HUES64 (cell line): ENCODE data around the gene MED12L.
A peak's percentile ranks its signal among the peaks of the same experiment; 100 is the strongest.

Experiments
- H3K27ac ChIP-seq: 2 replicates; pipeline ENCODE4 v1.7.0; 2013; ENCODE audit warnings: low read depth, low read length, inconsistent platforms
- H3K27me3 ChIP-seq: 2 replicates; pipeline ENCODE4 v1.6.1; 2013; ENCODE audit warnings: mild to moderate bottlenecking, low read length; ENCODE audit not compliant: insufficient read depth
- H3K36me3 ChIP-seq: 2 replicates; pipeline ENCODE4 v1.6.1; 2013; ENCODE audit warnings: mild to moderate bottlenecking, low read length; ENCODE audit not compliant: insufficient read depth
- H3K4me1 ChIP-seq: 2 replicates; pipeline ENCODE4 v1.6.1; 2013; ENCODE audit warnings: mild to moderate bottlenecking, low read length, moderate library complexity; ENCODE audit not compliant: insufficient read depth
- H3K4me3 ChIP-seq: 2 replicates; pipeline ENCODE4 v1.5.1; 2013; ENCODE audit warnings: mild to moderate bottlenecking, low read length, moderate library complexity
- H3K9ac ChIP-seq: 2 replicates; pipeline ENCODE4 v1.6.1; 2013; ENCODE audit warnings: mild to moderate bottlenecking, low read depth, low read length
- H3K9me3 ChIP-seq: 2 replicates; pipeline ENCODE4 v1.6.1; 2013; ENCODE audit warnings: low read depth, low read length; ENCODE audit not compliant: insufficient read depth
- WGBS: fragments of 150-250, 120-280 bp; methylation state at CpG from one replicate; pipeline ENCODE4 v1.1.7; 2013; ENCODE audit warnings: missing lambda C conversion rate; 5-methylcytosine and 5-hydroxymethylcytosine counted together

The MED12L gene

DNA sequence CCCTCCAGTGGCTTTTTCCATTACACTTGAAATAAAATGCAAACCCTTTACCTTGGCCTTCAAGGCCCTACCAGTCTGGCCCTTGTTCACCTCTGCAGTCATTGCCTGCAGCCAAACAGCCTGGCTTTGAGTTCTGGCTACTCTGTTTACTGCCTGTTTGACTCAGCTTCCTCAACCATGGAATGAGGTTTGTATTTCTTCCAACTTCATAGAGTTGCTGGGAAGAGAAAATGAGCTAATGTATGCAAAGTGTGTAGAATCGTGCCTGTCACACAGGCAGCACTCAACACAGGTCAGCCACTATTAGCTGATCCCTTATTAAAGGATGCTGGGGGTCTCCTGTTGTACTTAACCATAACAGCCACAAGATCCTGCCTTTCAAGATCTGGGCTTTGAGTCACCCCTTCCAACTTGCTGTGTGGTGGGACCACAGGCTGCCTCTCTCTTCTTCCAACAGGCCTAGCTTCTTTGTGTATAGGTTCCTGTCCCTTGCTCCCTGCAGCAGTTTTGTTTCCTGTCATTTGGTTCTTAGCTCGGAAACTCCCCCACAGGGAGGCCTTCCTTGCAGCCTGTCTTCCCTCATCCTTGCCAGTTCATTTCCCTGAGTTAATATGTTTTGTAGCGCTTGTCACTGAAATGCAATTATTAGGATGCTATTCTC, 6.4 kb downstream of the MED12L start:
- Histone ChIP-seq H3K4me1 (peaks cover 34% of the 10 kb centered on the region), H3K36me3 (0 out of 2 replicates have a peak, but pooled peaks cover 2% of the 10 kb centered on the region), H3K27ac (no peak overlapping the region), H3K4me3 (no peak overlapping the region), H3K27me3 (peaks cover 11% of the 10 kb centered on the region), H3K9ac (no peak overlapping the region), H3K9me3 (no peaks in the 10 kb centered on the region)
- WGBS: 86% methylated on average over 3 of the region's 3 CpGs

DNA sequence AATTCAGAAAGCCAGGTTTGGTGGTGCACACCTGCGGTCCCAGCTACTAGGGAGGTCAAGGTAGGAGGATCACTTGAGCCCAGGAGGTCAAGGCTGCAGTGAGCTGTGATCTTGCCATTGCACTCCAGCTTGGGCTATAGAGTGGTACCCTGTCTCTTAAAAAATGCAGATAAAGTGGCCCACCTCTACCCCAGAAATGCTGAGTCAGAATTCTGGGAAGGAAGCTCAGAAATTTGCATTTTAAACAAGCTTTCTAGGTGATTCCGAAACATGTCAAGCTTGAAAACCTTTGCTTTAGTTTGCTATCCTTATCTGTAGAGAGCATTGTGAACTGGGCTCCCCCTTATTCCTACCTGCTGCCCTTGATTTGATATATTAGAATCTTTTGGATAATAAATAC, 7.7 kb downstream of the MED12L start:
- H3K4me3 ChIP-seq: no peak overlapping the region
- H3K27ac ChIP-seq: no peak overlapping the region
- H3K9me3 ChIP-seq: no peaks in the 10 kb centered on the region
- 0 out of 2 replicates have a peak, but pooled peaks cover 2% of the 10 kb centered on the region for H3K36me3 ChIP-seq
- WGBS: 93% methylated on average over 2 of the region's 2 CpGs
- H3K4me1 ChIP-seq: peaks cover 27% of the 10 kb centered on the region
- peaks cover 1% of the 10 kb centered on the region; the same call in 1 of the 2 replicates for H3K27me3 ChIP-seq
- no peak overlapping the region for H3K9ac ChIP-seq

DNA sequence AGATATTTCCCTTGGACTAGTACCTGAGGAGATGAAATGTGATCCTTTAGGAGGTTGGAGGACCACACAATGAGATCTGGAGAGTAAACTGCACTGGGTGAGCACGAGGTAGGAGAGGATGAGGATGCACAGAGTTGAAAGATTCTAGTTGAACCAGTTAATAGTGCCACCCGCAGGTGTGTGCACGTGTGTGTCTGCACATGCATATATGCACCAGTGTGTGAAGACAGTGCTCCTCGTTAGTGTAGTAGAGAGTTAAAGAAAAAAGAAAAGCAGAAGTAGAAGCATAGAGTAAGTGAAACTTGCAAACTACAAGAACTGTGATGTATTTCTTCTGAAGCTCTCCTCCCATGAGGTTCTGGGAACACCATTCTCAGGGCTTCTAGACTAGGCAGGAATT, 8.4 kb downstream of the MED12L start:
- Histone ChIP-seq H3K27ac (no peak overlapping the region), H3K9me3 (no peaks in the 10 kb centered on the region), H3K4me1 (peaks cover 19% of the 10 kb centered on the region), H3K36me3 (0 out of 2 replicates have a peak, but pooled peaks cover under 1% of the 10 kb centered on the region), H3K27me3 (no peaks in the 10 kb centered on the region), H3K9ac (no peak overlapping the region), H3K4me3 (no peak overlapping the region)
- WGBS: 81% methylated on average over 4 of the region's 4 CpGs

DNA sequence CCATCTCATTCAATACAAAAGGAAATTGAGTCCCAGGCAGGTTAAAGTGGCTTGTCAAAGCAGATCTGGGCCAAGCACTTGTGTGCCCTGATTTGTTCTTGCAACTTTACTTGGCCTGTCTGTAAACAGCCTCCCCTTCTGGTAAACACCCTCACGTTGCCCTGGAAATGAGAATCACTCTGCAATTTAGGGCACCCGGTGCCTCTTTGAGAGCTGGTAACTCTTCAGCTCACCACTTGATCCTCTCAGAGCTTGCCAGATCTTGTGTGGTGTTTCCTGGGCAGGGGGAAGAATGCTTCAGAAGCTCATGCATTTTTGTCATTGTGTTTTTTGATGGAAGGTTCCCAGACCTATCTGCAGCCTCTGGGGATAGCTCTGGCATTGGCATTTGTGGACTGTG, 11.3 kb downstream of the MED12L start:
- 78% methylated on average over 2 of the region's 2 CpGs for WGBS
- Histone ChIP-seq H3K9ac (no peak overlapping the region), H3K36me3 (no peaks in the 10 kb centered on the region), H3K4me1 (peaks cover 16% of the 10 kb centered on the region), H3K27me3 (no peaks in the 10 kb centered on the region), H3K27ac (no peak overlapping the region), H3K9me3 (no peaks in the 10 kb centered on the region), H3K4me3 (no peak overlapping the region)

DNA sequence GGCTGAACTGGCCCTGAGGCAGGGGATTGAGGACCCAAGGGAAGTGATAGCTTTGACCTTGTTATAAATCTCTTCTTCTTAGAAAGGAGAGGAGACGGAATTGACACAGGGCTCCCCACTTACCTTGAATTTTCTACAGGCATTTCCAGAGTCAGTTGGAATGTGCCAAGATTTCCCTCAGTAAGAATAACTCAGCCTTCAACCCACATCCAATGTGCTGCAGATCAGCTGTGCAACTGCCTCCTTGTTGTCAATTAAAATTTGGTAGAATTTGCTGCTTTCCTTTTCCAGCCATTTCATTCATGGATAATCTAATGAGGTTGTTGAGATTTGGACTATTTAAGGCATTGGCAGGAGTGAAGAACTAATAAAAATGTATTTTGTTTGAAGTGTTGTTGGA, 14.6 kb downstream of the MED12L start:
- peaks cover 19% of the 10 kb centered on the region for H3K4me1 ChIP-seq
- 75% methylated on average over 1 of the region's 1 CpG for WGBS
- no peaks in the 10 kb centered on the region for H3K9me3 ChIP-seq
- no peak overlapping the region for H3K9ac ChIP-seq
- H3K4me3 ChIP-seq: no peak overlapping the region
- no peak overlapping the region for H3K27ac ChIP-seq
- H3K27me3 ChIP-seq: no peaks in the 10 kb centered on the region
- H3K36me3 ChIP-seq: no peaks in the 10 kb centered on the region

DNA sequence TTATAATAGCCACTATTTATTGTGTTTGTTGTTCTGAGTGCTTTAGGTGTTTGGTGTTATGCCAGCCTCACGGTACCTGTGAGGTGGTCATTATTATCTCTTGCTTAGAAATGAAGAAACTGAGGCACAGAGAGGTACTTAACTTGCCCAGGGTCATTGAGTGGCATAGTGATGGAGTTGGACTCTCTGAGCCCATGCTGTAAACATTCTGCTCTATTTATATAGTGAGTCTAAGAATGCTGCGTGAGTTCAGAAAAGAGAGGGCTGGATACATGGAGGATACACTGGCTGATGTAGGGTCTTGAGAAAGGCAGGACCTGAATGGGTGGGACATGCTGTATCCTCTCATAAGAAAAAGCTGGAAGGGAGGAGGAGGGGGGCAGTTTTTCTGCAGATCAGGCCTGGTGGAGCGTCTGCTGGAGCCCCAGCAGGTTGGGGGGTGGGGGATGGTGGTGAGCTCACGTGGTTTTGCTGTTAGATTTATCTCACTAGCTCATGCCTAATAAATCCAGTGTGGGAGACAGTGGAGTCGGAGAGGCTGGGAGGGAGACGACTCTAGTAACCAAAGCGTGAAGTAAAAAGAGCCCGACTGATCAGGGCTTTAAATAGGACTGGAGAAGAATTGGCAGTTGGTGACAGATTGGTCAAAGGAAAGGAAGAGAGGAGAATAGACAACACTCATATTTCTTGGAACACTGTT, 16.0 kb downstream of the MED12L start:
- no peaks in the 10 kb centered on the region for H3K36me3 ChIP-seq
- no peaks in the 10 kb centered on the region for H3K27me3 ChIP-seq
- no peak overlapping the region for H3K4me3 ChIP-seq
- no peaks in the 10 kb centered on the region for H3K9me3 ChIP-seq
- peaks cover 20% of the 10 kb centered on the region for H3K4me1 ChIP-seq
- no peak overlapping the region for H3K9ac ChIP-seq
- 85% methylated on average over 8 of the region's 8 CpGs for WGBS
- H3K27ac ChIP-seq: no peak overlapping the region

DNA sequence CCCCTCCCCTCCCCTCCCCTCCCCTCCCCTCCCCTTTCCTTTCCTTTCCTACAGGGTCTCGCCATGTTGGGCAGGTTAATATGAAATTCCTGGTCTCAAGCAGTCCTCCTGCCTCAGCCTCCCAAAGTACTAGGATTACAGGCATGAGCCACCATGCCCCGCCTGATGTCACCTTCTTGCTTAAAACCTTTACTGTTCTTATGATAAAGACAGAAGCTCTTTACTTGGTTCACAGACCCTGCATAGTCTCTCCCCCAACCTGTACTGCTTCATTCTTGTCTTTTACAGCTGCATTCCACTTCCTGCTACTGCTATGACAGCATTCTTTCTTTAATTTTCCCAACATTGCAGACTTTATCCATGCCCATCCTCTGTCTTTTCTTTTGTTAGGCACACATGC, 20.8 kb downstream of the MED12L start:
- no peak overlapping the region for H3K4me3 ChIP-seq
- 95% methylated on average over 2 of the region's 2 CpGs for WGBS

DNA sequence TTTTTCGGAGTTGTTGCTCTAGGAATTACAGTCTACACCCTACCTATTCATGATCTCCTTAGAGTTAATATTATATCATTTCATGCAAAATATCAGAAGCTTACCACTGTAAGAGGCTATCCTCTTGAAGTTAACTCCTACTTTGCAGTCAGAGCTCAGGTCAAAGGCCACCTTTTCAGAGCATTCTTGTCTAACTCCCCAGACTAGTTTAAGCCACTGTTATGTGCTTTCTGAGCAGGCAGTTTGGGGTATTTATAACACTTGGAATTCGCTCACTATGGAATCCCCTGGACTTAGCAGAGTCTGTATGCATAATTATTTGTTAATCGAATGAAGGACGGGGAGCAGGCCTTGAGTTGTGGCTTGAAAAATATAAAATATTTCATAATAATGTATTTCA, 21.7 kb downstream of the MED12L start:
- H3K4me1 ChIP-seq: peaks cover 45% of the 10 kb centered on the region
- H3K4me3 ChIP-seq: no peak overlapping the region; the same call in 1 of the 2 replicates
- H3K9me3 ChIP-seq: no peaks in the 10 kb centered on the region
- H3K36me3 ChIP-seq: no peaks in the 10 kb centered on the region
- H3K27me3 ChIP-seq: no peaks in the 10 kb centered on the region
- H3K27ac ChIP-seq: peak overlapping the region; percentile 7; the same call in 1 of the 2 replicates
- H3K9ac ChIP-seq: peak overlapping the region; percentile 18; the same call in 1 of the 2 replicates
- 89% methylated on average over 3 of the region's 4 CpGs for WGBS

More for the DNA sequence above, 20.8 kb downstream of the MED12L start:
- Histone ChIP-seq H3K27ac (no peak overlapping the region), H3K36me3 (no peaks in the 10 kb centered on the region), H3K9ac (no peak overlapping the region), H3K27me3 (no peaks in the 10 kb centered on the region), H3K9me3 (no peaks in the 10 kb centered on the region), H3K4me1 (peaks cover 49% of the 10 kb centered on the region)

DNA sequence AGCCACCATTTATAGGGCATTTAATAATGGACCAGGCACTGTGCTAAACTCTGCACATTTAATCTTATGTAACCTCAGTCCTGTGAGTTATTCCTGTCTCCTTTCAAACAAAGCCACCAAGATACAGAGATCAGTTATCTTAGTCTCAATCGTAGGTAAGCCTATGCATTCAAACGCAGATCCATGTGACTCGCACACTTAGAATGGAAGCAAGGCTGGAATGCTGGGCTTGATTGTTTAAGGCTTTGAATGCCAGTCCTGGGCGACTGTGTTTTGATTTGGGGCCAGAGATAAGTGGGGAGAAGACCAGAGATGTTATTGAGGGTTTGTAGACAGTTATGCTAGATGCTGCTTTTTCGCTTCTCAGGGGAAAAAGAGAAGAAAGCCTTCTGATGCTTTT, 22.2 kb downstream of the MED12L start:
- H3K9ac ChIP-seq: peak overlapping the region; percentile 18; the same call in 1 of the 2 replicates
- H3K27me3 ChIP-seq: no peaks in the 10 kb centered on the region
- WGBS: 51% methylated on average over 5 of the region's 5 CpGs
- no peak overlapping the region; the same call in 1 of the 2 replicates for H3K4me3 ChIP-seq
- H3K27ac ChIP-seq: no peak overlapping the region; the same call in 1 of the 2 replicates
- H3K36me3 ChIP-seq: no peaks in the 10 kb centered on the region
- no peaks in the 10 kb centered on the region for H3K9me3 ChIP-seq
- H3K4me1 ChIP-seq: peaks cover 45% of the 10 kb centered on the region

DNA sequence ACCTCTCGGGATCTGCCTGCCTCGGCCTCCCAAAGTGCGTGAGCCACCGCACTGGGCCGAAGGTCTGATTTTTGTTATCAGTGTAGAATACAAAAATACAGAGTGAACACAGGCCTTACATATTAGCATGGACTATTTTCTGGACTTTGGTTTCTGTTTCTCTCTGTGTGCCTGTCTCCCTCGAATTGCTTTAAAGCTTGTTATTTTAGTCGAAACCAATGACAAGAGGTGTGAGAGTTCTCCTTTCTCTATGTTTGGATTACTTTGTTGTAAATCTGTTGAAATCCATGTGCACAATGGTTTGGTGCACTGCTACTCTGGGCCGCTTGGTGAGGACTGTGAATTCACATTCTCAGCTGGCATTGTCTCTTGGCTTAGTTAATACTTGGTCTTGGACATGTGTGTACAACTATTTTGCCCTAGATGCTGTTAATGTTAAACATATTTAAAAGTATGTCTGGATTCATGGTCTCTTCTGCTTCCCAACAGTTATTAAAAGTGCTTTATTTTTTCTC, 23.9 kb downstream of the MED12L start:
- no peak overlapping the region for H3K4me3 ChIP-seq
- H3K36me3 ChIP-seq: no peaks in the 10 kb centered on the region
- WGBS: 93% methylated on average over 8 of the region's 8 CpGs
- no peak overlapping the region for H3K9ac ChIP-seq
- no peaks in the 10 kb centered on the region for H3K27me3 ChIP-seq
- no peak overlapping the region for H3K27ac ChIP-seq
- peaks cover 48% of the 10 kb centered on the region for H3K4me1 ChIP-seq
- no peaks in the 10 kb centered on the region for H3K9me3 ChIP-seq

DNA sequence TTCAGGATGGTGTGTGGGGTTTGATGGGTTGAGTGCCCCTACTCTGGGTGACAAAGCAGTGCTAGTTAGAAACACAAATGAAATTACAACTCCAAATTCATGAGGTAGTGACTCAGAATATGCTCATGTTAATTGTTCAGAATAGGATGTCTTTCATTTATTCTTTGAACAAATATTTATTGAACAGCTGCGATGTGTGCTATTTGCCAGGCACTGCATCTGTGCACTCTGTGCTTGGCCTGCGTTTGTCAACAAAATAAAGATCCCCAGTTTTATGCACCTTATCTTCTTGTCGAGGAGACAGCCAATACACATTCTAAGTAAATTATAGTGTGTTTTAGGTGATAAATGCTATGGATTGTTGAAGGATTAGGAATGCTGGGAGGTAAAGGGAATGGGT, 27.3 kb downstream of the MED12L start:
- WGBS: 90% methylated on average over 3 of the region's 3 CpGs

More for the DNA sequence above, 27.3 kb downstream of the MED12L start:
- H3K9ac ChIP-seq: no peak overlapping the region
- peaks cover 35% of the 10 kb centered on the region for H3K4me1 ChIP-seq
- no peak overlapping the region for H3K27ac ChIP-seq
- no peaks in the 10 kb centered on the region for H3K9me3 ChIP-seq
- H3K4me3 ChIP-seq: no peak overlapping the region
- no peaks in the 10 kb centered on the region for H3K27me3 ChIP-seq
- no peaks in the 10 kb centered on the region for H3K36me3 ChIP-seq
